SJCRH30 (cell line): ENCODE measurements around the gene KLHL21. TPM values are rescaled to one million over a fixed set of nuclear protein-coding genes. Genes with fewer than 3 reads are reported as not detected.

Experiments used
- DNase-seq, 2 experiments: peaks; one replicate each; pipeline ENCODE4 v3.0.0-alpha.2; 2015 to 2020
- H3K27ac ChIP-seq: fragments of 250-450 bp; sonication (Bioruptor Pico); 2 replicates; pipeline ENCODE4 v1.5.1; 2020; ENCODE audit warnings: mild to moderate bottlenecking, moderate library complexity
- H3K27me3 ChIP-seq: fragments of 250-450 bp; sonication (Bioruptor Pico); 2 replicates; pipeline ENCODE4 v1.5.1; 2020; ENCODE audit warnings: mild to moderate bottlenecking, moderate library complexity
- H3K36me3 ChIP-seq: fragments of 250-450 bp; sonication (Bioruptor Pico); 2 replicates; pipeline ENCODE4 v1.5.1; 2020; ENCODE audit warnings: mild to moderate bottlenecking, moderate library complexity
- H3K4me1 ChIP-seq: fragments of 250-450 bp; sonication (Bioruptor Pico); 2 replicates; pipeline ENCODE4 v1.5.1; 2020; ENCODE audit warnings: mild to moderate bottlenecking, moderate library complexity
- H3K4me3 ChIP-seq: fragments of 250-450 bp; sonication (Bioruptor Pico); 2 replicates; pipeline ENCODE4 v1.5.1; 2020; ENCODE audit warnings: mild to moderate bottlenecking, moderate library complexity
- H3K9me3 ChIP-seq: fragments of 250-450 bp; sonication (Bioruptor Pico); replicated peaks from 2 replicates; pipeline ENCODE4 v1.5.1; 2020; ENCODE audit warnings: mild to moderate bottlenecking, moderate library complexity
- total RNA-seq: library from RNA; depleted of rRNA; stranded (reverse); fragments of >200 nt; shearing (Covaris generic); gene quantifications from 2 replicates; pipeline ENCODE4 v1.2.3, GENCODE V29; 2014; rRNA removed

The KLHL21 gene
- total RNA-seq, 1 experiment from 2014 or later: 45.0 TPM

DNA sequence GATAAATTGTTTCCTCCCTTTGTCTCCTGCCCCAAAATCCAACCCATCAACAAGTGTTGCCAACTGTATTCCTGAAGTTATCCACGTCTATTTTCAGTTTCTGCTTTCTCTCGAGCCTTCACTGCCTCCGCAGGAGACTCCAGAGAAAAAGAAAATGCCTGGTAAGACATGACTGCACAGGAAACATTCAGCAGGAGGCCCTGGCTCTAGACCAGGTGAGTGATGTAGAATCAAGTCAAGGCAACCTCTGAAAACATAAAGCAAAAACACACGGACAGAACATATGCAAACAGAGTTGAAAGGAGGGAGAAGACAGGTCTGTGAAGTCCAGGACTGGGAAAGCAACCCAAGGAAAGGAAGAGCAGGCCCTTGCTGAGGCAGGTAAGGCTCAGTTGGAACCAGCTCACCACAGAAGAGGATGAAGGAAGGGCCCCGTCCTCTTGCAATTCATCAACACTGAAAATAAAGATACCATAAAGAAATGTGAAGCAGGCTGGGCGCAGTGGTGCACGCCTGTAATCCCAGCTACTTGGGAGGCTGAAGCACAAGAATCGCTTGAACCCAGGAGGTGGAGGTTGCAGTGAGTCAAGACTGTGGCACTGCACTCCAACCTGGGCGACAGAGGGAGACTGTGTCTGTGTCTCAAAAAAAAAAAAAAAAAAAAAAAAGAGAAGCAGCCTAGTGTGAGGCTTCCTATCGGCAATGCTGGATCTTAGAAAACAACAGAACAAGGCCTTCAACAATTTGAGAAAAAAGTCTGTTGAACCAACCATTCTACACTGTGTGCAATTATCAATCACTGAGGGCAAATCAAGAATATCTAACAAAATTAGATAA, 57.2 kb downstream of the KLHL21 start:
- no peak for DNase-seq
- Histone ChIP-seq H3K27ac (no peak overlapping the region), H3K27me3 (no peaks in the 10 kb centered on the region), H3K9me3 (no peaks in the 10 kb centered on the region), H3K4me1 (no peaks in the 10 kb centered on the region), H3K4me3 (no peak overlapping the region), H3K36me3 (peaks cover 73% of the 10 kb centered on the region)

GRCh38 chr1:6544831-6545230, 57.8 kb downstream of the KLHL21 start:
- H3K4me1 ChIP-seq: no peaks in the 10 kb centered on the region
- H3K27me3 ChIP-seq: no peaks in the 10 kb centered on the region
- no peak overlapping the region for H3K4me3 ChIP-seq
- H3K27ac ChIP-seq: no peak overlapping the region
- H3K9me3 ChIP-seq: no peaks in the 10 kb centered on the region
- H3K36me3 ChIP-seq: peaks cover 69% of the 10 kb centered on the region
- no peak for DNase-seq

Other genes with a start within 250 kb of the KLHL21 start
- 51.2 and 51.8 TPM in 2 replicates for gene ACOT7, start 209.1 kb downstream of the KLHL21 start, total RNA-seq
- not detected in 2 replicates for gene HES2, start 182.9 kb downstream of the KLHL21 start, total RNA-seq
- gene ESPN, start 178.1 kb downstream of the KLHL21 start, total RNA-seq: 0.30 and 0.55 TPM in 2 replicates
- gene TNFRSF25, start 136.7 kb downstream of the KLHL21 start, total RNA-seq: 4.1 and 4.6 TPM in 2 replicates
- gene PLEKHG5, start 111.2 kb downstream of the KLHL21 start, total RNA-seq: 3.7 and 5.3 TPM in 2 replicates
- 63.5 and 64.7 TPM in 2 replicates for gene NOL9, start 48.4 kb downstream of the KLHL21 start, total RNA-seq
- 0.14 and 0.20 TPM in 2 replicates for gene TAS1R1, start 47.6 kb downstream of the KLHL21 start, total RNA-seq
- gene ZBTB48, start 22.9 kb downstream of the KLHL21 start, total RNA-seq: 14.6 and 25.2 TPM in 2 replicates
- 24.5 and 25.0 TPM in 2 replicates for gene PHF13, start 10.9 kb upstream of the KLHL21 start, total RNA-seq
- 35.5 and 36.5 TPM in 2 replicates for gene THAP3, start 22.0 kb upstream of the KLHL21 start, total RNA-seq
- gene DNAJC11, start 98.9 kb upstream of the KLHL21 start, total RNA-seq: 76.6 and 84.5 TPM in 2 replicates
- gene CAMTA1, start 182.6 kb upstream of the KLHL21 start, total RNA-seq: 152 and 153 TPM in 2 replicates